Measurements from ENCODE around the gene ALPK3. TPM values are rescaled to one million over a fixed set of nuclear protein-coding genes. Genes with fewer than 3 reads are reported as not detected.

Gene ALPK3
- polyA plus RNA-seq, 1 donor from 2014 or later = not detected

GRCh38 chr15:84909782-84910181 lies 92.6 kb downstream of the ALPK3 start:
- Histone ChIP-seq H3K9me3 (ENCODE audit: low read length) (no peaks in the 10 kb centered on the region), H3K4me2 (ENCODE audit: low read length) (no peak overlapping the region), H3K27ac (ENCODE audit: low read length) (no peak overlapping the region), H3K9ac (ENCODE audit: low read length) (no peak overlapping the region), H4K20me1 (ENCODE audit: insufficient read depth) (no peaks in the 10 kb centered on the region), H2AFZ (ENCODE audit: low read depth, low read length) (no peak overlapping the region), H3K4me3 (ENCODE audit: low read length) (no peak overlapping the region), H3K79me2 (replicated peaks; ENCODE audit: insufficient read depth, low read length) (no peaks in the 10 kb centered on the region), H3K36me3 (ENCODE audit: insufficient read depth, low read length) (no peaks in the 10 kb centered on the region), H3F3A (ENCODE audit: insufficient read depth, low read length, poor library complexity, severe bottlenecking) (no peaks in the 10 kb centered on the region), H3K9me2 (ENCODE audit: insufficient read depth, low read length) (no peaks in the 10 kb centered on the region), H3K27me3 (ENCODE audit: insufficient read depth, low read depth, low read length) (no peaks in the 10 kb centered on the region)
- TF ChIP-seq TAF1 (IDR thresholded peaks at IDR 0.05; ENCODE audit: low read depth) (no peak), EZH2 (IDR thresholded peaks at IDR 0.05; ENCODE audit: borderline replicate concordance, insufficient read depth, low read length, poor library complexity, severe bottlenecking) (no peak), REST (IDR thresholded peaks at IDR 0.05; ENCODE audit: borderline replicate concordance) (no peak)
- TF ChIP-seq, protein P1, sequence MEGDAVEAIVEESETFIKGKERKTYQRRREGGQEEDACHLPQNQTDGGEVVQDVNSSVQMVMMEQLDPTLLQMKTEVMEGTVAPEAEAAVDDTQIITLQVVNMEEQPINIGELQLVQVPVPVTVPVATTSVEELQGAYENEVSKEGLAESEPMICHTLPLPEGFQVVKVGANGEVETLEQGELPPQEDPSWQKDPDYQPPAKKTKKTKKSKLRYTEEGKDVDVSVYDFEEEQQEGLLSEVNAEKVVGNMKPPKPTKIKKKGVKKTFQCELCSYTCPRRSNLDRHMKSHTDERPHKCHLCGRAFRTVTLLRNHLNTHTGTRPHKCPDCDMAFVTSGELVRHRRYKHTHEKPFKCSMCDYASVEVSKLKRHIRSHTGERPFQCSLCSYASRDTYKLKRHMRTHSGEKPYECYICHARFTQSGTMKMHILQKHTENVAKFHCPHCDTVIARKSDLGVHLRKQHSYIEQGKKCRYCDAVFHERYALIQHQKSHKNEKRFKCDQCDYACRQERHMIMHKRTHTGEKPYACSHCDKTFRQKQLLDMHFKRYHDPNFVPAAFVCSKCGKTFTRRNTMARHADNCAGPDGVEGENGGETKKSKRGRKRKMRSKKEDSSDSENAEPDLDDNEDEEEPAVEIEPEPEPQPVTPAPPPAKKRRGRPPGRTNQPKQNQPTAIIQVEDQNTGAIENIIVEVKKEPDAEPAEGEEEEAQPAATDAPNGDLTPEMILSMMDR (IDR thresholded peaks at IDR 0.05; ENCODE audit: poor library complexity, severe bottlenecking) = no peak

DNA sequence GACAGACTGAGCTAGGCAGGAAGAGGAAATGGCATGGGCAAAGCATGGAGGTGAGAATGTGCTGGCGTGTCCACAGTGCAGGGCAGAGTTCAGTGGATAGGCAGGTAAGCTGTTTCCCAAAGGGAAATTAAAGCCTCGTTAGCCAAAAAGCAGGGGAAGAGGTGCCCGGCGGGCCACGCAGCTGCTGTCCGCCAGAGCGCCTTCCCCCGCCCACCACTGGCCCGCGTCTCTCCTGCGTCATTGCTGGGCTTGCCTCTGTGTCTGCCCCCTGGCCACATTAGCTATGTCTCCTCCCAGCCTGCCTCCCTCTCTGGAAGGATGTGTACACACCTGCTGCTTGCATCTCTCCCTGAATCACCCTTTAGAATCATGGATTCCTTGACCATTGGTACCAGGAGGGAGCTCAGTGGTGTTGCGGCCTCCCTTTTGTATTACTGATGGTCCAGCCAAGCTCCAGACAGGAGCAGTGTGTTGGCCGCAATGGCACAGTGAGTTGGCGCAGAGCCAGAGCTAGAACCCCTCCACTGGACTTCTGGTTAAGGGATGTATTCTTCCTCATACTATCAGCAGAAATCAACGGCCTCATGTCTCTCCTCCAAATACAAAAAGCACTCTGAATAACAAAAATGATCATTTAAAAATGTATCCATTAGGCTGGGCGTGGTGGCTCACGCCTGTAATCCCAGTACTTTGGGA lies 93.9 kb downstream of the ALPK3 start:
- H3K79me2 ChIP-seq (replicated peaks; ENCODE audit: insufficient read depth, low read length) = no peaks in the 10 kb centered on the region
- no peaks in the 10 kb centered on the region for H3K36me3 ChIP-seq (ENCODE audit: insufficient read depth, low read length)
- no peak overlapping the region for H3K9ac ChIP-seq (ENCODE audit: low read length)
- no peaks in the 10 kb centered on the region for H4K20me1 ChIP-seq (ENCODE audit: insufficient read depth)
- no peaks in the 10 kb centered on the region for H3F3A ChIP-seq (ENCODE audit: insufficient read depth, low read length, poor library complexity, severe bottlenecking)
- no peaks in the 10 kb centered on the region for H3K9me2 ChIP-seq (ENCODE audit: insufficient read depth, low read length)
- H3K4me3 ChIP-seq (ENCODE audit: low read length) = no peak overlapping the region
- no peak overlapping the region for H3K4me2 ChIP-seq (ENCODE audit: low read length)
- H3K9me3 ChIP-seq (ENCODE audit: low read length) = no peaks in the 10 kb centered on the region
- no peak overlapping the region for H3K27ac ChIP-seq (ENCODE audit: low read length)
- no peaks in the 10 kb centered on the region for H3K27me3 ChIP-seq (ENCODE audit: insufficient read depth, low read depth, low read length)
- TF ChIP-seq EP300 (conservative IDR thresholded peaks at IDR 0.05; ENCODE audit: poor library complexity, severe bottlenecking) (no peak), RAD21 (conservative IDR thresholded peaks at IDR 0.05) (no peak), MXI1 (conservative IDR thresholded peaks at IDR 0.05; ENCODE audit: poor library complexity, severe bottlenecking) (no peak), REST (IDR thresholded peaks at IDR 0.05; ENCODE audit: borderline replicate concordance) (no peak), POLR2AphosphoS5 (IDR thresholded peaks at IDR 0.05) (no peak), SMC3 (conservative IDR thresholded peaks at IDR 0.05; ENCODE audit: poor library complexity) (no peak), EZH2 (IDR thresholded peaks at IDR 0.05; ENCODE audit: borderline replicate concordance, insufficient read depth, low read length, poor library complexity, severe bottlenecking) (no peak), TAF1 (IDR thresholded peaks at IDR 0.05; ENCODE audit: low read depth) (no peak)
- TF ChIP-seq, protein P1 (IDR thresholded peaks at IDR 0.05; ENCODE audit: poor library complexity, severe bottlenecking) = no peak
- no peak overlapping the region for H2AFZ ChIP-seq (ENCODE audit: low read depth, low read length)
